ENCODE measurements around the gene DOCK7.

The DOCK7 gene

GRCh38 chr1:62687421-62687902 is 724 bp downstream of the DOCK7 start:
- DNase-seq = peak; percentile 35

GRCh38 chr1:62686822-62687221 is 1.4 kb downstream of the DOCK7 start:
- Histone ChIP-seq H3K79me2 (ENCODE audit: low read length) (0 out of 2 replicates have a peak, but pooled peaks cover 5% of the 10 kb centered on the region), H2AFZ (ENCODE audit: low read length) (no peak overlapping the region), H3K36me3 (replicated peaks; ENCODE audit: insufficient read depth, low read length) (no peaks in the 10 kb centered on the region), H3K4me2 (ENCODE audit: low read depth, low read length) (peak overlapping the region; percentile 83), H3K9ac (ENCODE audit: low read length) (no peak overlapping the region; the same call in 1 of the 2 replicates), H3K4me3 (ENCODE audit: low read length) (peak overlapping the region; percentile 93), H3K27me3 (replicated peaks; ENCODE audit: insufficient read depth, low read length) (no peaks in the 10 kb centered on the region), H3K4me1 (ENCODE audit: low read length) (no peaks in the 10 kb centered on the region), H4K20me1 (ENCODE audit: insufficient read depth, low read length) (no peaks in the 10 kb centered on the region), H3K9me3 (replicated peaks; ENCODE audit: insufficient read depth, low read length) (no peaks in the 10 kb centered on the region), H3K27ac (ENCODE audit: low read length) (no peak overlapping the region), H3F3A (ENCODE audit: insufficient read depth, low read length) (no peaks in the 10 kb centered on the region), H3K9me2 (replicated peaks; ENCODE audit: insufficient read depth, low read length) (no peaks in the 10 kb centered on the region)
- DNase-seq = no peak
- no peak for TF ChIP-seq CTCF (IDR thresholded peaks at IDR 0.05; ENCODE audit: low read length)
- TF ChIP-seq EZH2 (optimal IDR thresholded peaks at IDR 0.05; ENCODE audit: low read depth, low read length) = no peak
- no peak for TF ChIP-seq EZH2phosphoT487 (IDR thresholded peaks at IDR 0.05; ENCODE audit: low read length)

More at GRCh38 chr1:62687421-62687902, 724 bp downstream of the DOCK7 start:
- Histone ChIP-seq H3K79me2 (ENCODE audit: low read length) (0 out of 2 replicates have a peak, but pooled peaks cover 5% of the 10 kb centered on the region), H3F3A (ENCODE audit: insufficient read depth, low read length) (no peaks in the 10 kb centered on the region), H3K27me3 (replicated peaks; ENCODE audit: insufficient read depth, low read length) (no peaks in the 10 kb centered on the region), H4K20me1 (ENCODE audit: insufficient read depth, low read length) (no peaks in the 10 kb centered on the region), H3K27ac (ENCODE audit: low read length) (no peak overlapping the region), H3K4me1 (ENCODE audit: low read length) (no peaks in the 10 kb centered on the region), H2AFZ (ENCODE audit: low read length) (peak overlapping the region; percentile 86), H3K36me3 (replicated peaks; ENCODE audit: insufficient read depth, low read length) (no peaks in the 10 kb centered on the region), H3K9ac (ENCODE audit: low read length) (peak overlapping the region; percentile 39; the same call in 1 of the 2 replicates), H3K4me3 (ENCODE audit: low read length) (peak overlapping the region; percentile 93), H3K9me2 (replicated peaks; ENCODE audit: insufficient read depth, low read length) (no peaks in the 10 kb centered on the region), H3K9me3 (replicated peaks; ENCODE audit: insufficient read depth, low read length) (no peaks in the 10 kb centered on the region), H3K4me2 (ENCODE audit: low read depth, low read length) (peak overlapping the region; percentile 83)
- TF ChIP-seq EZH2 (optimal IDR thresholded peaks at IDR 0.05; ENCODE audit: low read depth, low read length) = no peak
- TF ChIP-seq EZH2phosphoT487 (IDR thresholded peaks at IDR 0.05; ENCODE audit: low read length) = no peak
- no peak for TF ChIP-seq CTCF (IDR thresholded peaks at IDR 0.05; ENCODE audit: low read length)

- Histone ChIP-seq H3K27ac (ENCODE audit: low read length) (no peak overlapping the region), H3K27me3 (replicated peaks; ENCODE audit: insufficient read depth, low read length) (no peaks in the 10 kb centered on the region), H3K9me2 (replicated peaks; ENCODE audit: insufficient read depth, low read length) (no peaks in the 10 kb centered on the region), H3K9me3 (replicated peaks; ENCODE audit: insufficient read depth, low read length) (no peaks in the 10 kb centered on the region), H4K20me1 (ENCODE audit: insufficient read depth, low read length) (no peaks in the 10 kb centered on the region), H3K4me1 (ENCODE audit: low read length) (no peaks in the 10 kb centered on the region), H3K36me3 (replicated peaks; ENCODE audit: insufficient read depth, low read length) (no peaks in the 10 kb centered on the region), H3F3A (ENCODE audit: insufficient read depth, low read length) (no peaks in the 10 kb centered on the region), H3K9ac (ENCODE audit: low read length) (no peak overlapping the region), H3K79me2 (ENCODE audit: low read length) (0 out of 2 replicates have a peak, but pooled peaks cover 5% of the 10 kb centered on the region), H3K4me3 (ENCODE audit: low read length) (no peak overlapping the region), H3K4me2 (ENCODE audit: low read depth, low read length) (no peak overlapping the region), H2AFZ (ENCODE audit: low read length) (no peak overlapping the region)
- no peak for TF ChIP-seq EZH2phosphoT487 (IDR thresholded peaks at IDR 0.05; ENCODE audit: low read length)
- no peak for TF ChIP-seq CTCF (IDR thresholded peaks at IDR 0.05; ENCODE audit: low read length)
- no peak for TF ChIP-seq EZH2 (optimal IDR thresholded peaks at IDR 0.05; ENCODE audit: low read depth, low read length)
- no peak for DNase-seq
Measured at GRCh38 chr1:62685431-62685859, 2.7 kb downstream of the DOCK7 start.
